ENCODE measurements around the gene CHN1.

DNA sequence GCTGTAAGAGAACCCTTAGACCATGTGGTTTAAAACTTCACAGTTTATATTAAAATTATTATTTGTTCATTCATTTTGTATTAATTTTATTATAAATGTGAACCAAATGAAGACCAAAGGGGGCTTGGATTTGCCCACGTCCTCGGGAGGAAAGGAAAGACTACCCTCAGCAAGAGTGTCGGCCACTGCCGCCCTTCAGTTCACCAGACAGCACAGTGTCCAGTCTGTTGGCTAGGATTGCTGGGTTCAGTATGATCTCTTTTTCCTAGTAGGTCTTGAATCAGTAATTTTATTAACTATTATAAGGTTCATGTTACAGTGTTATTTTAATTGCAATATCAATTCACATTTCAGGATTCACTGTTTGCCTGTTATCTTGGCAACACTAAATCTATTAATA is 162.7 kb downstream of the CHN1 start:
- TF ChIP-seq, protein P1, sequence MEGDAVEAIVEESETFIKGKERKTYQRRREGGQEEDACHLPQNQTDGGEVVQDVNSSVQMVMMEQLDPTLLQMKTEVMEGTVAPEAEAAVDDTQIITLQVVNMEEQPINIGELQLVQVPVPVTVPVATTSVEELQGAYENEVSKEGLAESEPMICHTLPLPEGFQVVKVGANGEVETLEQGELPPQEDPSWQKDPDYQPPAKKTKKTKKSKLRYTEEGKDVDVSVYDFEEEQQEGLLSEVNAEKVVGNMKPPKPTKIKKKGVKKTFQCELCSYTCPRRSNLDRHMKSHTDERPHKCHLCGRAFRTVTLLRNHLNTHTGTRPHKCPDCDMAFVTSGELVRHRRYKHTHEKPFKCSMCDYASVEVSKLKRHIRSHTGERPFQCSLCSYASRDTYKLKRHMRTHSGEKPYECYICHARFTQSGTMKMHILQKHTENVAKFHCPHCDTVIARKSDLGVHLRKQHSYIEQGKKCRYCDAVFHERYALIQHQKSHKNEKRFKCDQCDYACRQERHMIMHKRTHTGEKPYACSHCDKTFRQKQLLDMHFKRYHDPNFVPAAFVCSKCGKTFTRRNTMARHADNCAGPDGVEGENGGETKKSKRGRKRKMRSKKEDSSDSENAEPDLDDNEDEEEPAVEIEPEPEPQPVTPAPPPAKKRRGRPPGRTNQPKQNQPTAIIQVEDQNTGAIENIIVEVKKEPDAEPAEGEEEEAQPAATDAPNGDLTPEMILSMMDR (IDR thresholded peaks at IDR 0.05), result no peak
- TF ChIP-seq EP300 (IDR thresholded peaks at IDR 0.05), result no peak
- no peak for TF ChIP-seq POLR2AphosphoS5 (IDR thresholded peaks at IDR 0.05)

Data from sigmoid colon (tissue), 4 donors.